GM19238 (cell line): ENCODE measurements around the gene IL19.

Source experiments
- DNase-seq: peaks from one replicate; pipeline ENCODE4 v3.0.0; 2011; ENCODE audit warnings: low spot score; ENCODE audit not compliant: insufficient read length

IL19 gene

GRCh38 chr1:206770531-206771337 is at the start of gene IL19:
Gene IL19, plus strand, starts transcription at chr1:206770773. Its CDS starts 65,890 bp downstream, at chr1:206836663.
- DNase-seq: no peak

GRCh38 chr1:206721454-206721853 is 49.1 kb upstream of the IL19 start:
- DNase-seq: no peak

- DNase-seq: no peak
These were observed 47.7 kb upstream of the IL19 start for GRCh38 chr1:206722751-206723461.

GRCh38 chr1:206723462-206723804 is 47.1 kb upstream of the IL19 start:
- DNase-seq: no peak

GRCh38 chr1:206723805-206724472 is 46.6 kb upstream of the IL19 start:
- DNase-seq: no peak

- peak; percentile 41 for DNase-seq
These were observed 45.2 kb upstream of the IL19 start for GRCh38 chr1:206725109-206725963.

GRCh38 chr1:206727981-206728696 is 42.4 kb upstream of the IL19 start:
- no peak for DNase-seq

GRCh38 chr1:206728697-206728987 is 41.9 kb upstream of the IL19 start:
- DNase-seq: no peak

GRCh38 chr1:206729050-206729449 is 41.5 kb upstream of the IL19 start:
- no peak for DNase-seq

GRCh38 chr1:206729507-206729906 is 41.1 kb upstream of the IL19 start:
- DNase-seq: no peak

GRCh38 chr1:206732508-206732907 is 38.1 kb upstream of the IL19 start:
- no peak for DNase-seq

GRCh38 chr1:206732992-206733391 is 37.6 kb upstream of the IL19 start:
- DNase-seq: no peak

GRCh38 chr1:206734499-206735142 is 36.0 kb upstream of the IL19 start:
- peak; percentile 59 for DNase-seq

- DNase-seq: no peak
These were observed 35.0 kb upstream of the IL19 start for GRCh38 chr1:206735553-206736031.

GRCh38 chr1:206736878-206737728 is 33.5 kb upstream of the IL19 start:
- DNase-seq: no peak

GRCh38 chr1:206737729-206738201 is 32.8 kb upstream of the IL19 start:
- DNase-seq: peak; percentile 40

- DNase-seq: no peak
These were observed 31.9 kb upstream of the IL19 start for GRCh38 chr1:206738370-206739366.
